GM04504 (cell line): ENCODE measurements around the gene ETS1.
A peak's percentile ranks its signal among the peaks of the same experiment; 100 is the strongest.

ENCODE experiments used
- DNase-seq: peaks from one replicate; pipeline ENCODE4 v3.0.0-alpha.2; 2012; ENCODE audit warnings: low read depth

The ETS1 gene

DNA sequence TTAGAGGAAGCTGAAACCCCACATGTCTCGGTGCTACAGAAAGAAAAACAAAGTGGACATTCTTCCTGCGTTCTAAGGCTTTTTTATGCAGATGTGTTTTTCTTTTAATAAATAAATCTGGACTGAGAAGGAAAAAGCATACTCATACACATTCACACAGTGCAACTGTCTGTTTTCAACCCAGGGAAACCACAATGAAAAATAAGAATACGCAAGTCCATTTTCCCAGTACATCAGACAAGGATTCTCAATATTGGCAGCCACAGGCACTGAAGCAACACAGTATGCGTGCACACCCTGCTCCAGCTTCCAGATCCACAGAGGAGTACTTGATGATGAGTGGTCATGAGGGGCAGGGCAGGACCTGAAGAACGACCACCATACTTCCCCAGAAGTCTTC lies 86.9 kb downstream of the ETS1 start:
- DNase-seq = no peak

DNA sequence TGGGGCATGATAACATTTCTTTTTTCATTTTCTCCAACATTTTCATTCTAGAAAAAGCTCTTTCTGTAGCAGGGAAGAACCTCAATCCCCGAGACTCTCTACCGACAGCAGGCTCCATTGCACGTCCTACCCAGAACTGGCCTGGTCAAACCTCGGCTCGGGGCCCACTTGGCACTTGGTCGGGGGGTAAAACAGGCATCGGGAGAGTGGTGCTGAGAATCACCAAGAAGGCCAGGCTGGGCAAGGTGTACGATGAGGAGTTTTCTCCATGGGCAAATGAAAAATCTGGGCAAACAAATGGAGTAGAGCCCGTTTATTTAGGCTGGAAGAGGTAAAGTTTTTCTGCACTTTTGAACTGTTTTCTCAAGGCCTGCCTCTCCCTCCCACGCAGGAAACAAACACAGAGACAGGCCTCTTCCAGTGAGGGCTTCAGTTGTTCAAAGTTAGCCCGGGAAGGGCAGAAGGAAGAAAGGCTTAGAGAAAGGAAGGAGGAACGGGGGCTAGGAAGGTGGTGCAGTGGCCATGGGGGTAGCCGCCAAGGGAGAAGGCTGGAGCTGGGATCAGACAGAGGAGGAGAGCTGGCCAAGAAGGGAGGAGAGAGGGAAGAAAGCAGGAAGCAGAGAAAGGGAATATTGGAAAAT lies 87.6 kb downstream of the ETS1 start:
- no peak for DNase-seq

GRCh38 chr11:128498721-128499245 lies 88.6 kb downstream of the ETS1 start:
- DNase-seq = no peak

- DNase-seq = no peak
Measured at GRCh38 chr11:128497776-128498095, 89.6 kb downstream of the ETS1 start.

GRCh38 chr11:128497061-128497775 lies 90.1 kb downstream of the ETS1 start:
- peak; percentile 99 for DNase-seq

DNA sequence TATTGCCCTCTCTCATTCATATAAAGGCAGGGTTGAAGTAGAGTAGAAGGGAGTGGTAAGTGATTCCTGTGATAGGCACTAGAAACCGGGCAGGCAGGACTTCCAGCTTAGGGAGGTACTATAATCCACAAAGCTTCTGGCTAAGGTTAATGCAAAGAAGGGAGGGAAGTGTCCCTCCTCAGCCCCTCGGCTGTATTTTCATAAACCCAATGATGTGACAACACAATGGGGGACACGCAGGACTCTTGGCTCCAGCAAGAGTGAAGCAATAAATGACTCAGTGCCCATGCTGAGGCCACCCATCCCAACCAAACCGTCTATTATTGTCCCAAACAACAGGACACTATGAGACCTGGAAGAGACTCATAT lies 90.7 kb downstream of the ETS1 start:
- no peak for DNase-seq

- no peak for DNase-seq
Measured at GRCh38 chr11:128496249-128496648, 91.1 kb downstream of the ETS1 start.

DNA sequence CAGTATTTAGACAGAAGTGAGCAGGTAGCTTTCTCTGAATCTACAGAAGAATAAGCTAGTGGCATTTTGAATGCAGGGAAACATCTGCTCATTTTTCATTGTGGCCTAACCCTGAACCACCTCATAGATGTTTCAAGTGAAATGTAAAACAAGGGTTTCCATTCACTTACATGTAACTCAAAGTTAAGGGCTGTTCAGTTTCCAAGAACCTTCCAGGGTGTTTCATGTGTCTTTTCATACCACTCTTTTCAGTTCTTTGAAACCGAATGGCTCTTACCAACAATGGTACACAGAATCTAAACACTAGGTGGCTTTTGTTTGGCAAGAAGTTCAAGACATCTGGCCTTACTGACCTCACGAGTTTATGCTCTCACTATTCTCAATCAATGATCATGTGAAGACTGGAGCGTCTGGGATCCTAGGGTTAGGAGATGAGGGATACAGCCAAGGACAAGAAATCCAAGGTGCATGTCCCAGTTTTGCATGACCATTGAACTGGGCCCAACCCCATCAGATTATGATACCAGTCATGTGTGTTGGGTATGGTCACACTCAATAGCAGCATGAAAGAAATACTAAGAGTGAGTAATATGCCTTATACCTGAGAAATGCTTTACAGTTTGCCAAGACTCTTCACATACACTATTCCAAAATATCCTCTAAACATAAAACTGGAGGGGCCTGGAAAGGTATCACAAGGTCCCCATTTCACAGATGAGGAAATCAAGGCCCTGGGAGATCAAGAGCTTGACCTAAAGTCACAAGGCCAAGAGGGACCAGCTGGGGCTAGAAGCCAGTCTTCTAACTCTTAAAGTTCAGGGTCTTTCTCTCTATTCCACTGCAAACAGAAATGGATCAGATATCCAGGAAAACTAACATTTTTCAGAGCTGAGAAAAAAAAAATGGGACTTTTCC lies 92.7 kb downstream of the ETS1 start:
- no peak for DNase-seq

GRCh38 chr11:128493570-128493965 lies 93.8 kb downstream of the ETS1 start:
- DNase-seq = no peak

GRCh38 chr11:128492903-128493569 lies 94.3 kb downstream of the ETS1 start:
- no peak for DNase-seq

GRCh38 chr11:128492461-128492860 lies 94.9 kb downstream of the ETS1 start:
- no peak for DNase-seq

DNA sequence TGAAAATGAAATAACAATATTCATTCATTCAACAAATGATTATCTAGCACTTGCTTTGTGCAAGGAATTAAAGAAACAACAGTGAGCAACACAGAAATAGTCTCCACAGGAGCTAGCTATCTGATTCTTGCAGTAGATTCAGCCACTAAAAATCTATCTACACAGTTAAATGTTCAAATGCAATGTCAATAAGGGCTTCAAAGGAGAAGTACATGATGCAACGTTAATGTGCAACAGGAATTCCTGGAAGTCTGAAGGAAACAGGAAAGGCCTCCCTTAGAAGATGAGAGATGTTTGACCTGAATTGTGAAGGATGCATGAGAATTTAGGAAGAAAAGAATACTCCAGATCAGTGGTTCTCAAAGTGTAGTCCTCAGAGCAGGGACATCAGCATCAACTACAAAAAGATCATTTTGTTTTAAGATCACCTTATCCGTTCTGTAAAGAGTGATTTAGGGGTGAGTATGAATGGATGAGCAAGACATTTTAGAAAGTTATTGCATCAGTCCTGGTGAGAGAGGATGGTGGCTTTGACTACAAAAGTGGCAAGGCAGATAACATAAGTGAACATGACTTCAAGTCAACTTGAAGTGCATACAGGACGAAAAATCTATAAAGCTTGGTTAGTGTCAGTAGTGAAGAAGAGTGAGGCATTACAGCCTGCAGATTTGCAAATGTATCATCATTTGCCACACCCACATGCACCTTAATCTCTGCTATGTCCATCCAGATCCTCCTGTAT lies 96.0 kb downstream of the ETS1 start:
- no peak for DNase-seq

DNA sequence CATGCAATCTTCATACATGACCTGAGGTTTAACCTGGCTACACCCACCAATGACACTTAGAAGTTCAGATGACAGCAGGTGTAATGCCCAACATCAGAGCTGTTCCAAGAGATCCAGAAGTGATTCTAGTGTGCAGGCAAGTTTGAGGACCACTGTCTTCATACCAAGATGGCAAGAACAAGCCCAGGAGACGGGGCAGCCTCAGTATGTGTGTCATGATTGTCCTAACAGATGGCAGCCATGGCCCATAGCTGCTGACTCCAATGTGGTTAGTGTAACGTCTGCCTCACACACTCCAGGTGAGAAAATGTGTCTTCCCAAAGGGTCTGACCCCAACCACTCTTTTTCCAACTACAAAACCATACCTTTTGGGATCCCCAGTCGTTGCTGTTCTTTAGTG lies 97.3 kb downstream of the ETS1 start:
- no peak for DNase-seq

DNA sequence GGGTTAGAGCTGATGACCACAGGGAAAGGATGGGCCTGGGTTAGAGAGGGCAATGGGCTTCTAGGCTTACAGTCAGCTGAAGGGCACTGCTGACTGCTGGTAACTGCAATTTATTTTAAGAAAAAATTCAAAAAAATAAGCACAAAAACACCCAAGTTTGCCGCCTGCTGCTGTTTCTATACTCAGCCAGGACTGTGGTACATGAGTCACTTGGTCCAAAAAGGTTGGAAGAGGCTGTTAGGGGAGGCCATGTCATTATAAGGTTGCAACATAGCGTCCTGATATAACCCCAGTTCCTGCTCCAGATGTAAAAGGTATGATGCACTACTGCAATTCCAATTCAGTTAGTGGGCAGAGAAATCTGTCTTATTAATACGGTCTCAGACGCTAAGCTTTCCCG lies 98.9 kb downstream of the ETS1 start:
- peak; percentile 94 for DNase-seq

- DNase-seq = no peak
Measured at GRCh38 chr11:128487978-128488377, 99.4 kb downstream of the ETS1 start.

- no peak for DNase-seq
Measured at GRCh38 chr11:128484172-128484571, 103.2 kb downstream of the ETS1 start.

GRCh38 chr11:128483211-128483788 lies 104.1 kb downstream of the ETS1 start:
- no peak for DNase-seq

DNA sequence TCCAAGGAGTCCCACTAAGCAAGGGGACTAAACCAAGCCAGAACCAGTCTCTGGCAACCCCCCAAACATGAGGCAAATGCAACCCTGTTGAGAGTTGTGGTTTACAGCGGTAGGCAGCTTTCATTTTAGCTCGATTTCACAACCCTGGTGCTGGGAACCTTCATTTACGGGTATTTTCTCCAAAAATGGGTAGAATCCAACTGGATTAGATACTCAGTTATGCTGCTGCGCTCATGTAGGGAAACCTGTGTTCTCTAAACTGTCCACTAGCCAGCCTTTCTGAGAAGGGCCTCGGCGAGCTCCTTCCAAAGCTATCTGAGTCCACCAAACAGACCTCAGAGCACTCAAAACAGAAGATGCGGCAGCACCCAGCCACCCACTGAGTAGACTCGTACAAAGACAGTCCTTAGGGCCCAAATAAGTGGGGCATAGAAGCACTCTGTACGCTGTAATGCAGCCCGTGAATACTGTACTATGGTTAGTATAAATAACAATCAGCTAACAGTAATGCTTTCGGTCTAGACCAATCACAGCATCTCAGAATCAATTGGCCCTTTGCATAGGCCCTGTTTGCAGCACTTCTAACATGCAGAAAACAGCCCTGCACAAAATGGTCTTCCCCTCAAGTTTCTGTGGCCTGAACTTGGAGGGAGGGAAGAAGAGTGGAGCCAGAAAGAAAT lies 104.7 kb downstream of the ETS1 start:
- DNase-seq = no peak

DNA sequence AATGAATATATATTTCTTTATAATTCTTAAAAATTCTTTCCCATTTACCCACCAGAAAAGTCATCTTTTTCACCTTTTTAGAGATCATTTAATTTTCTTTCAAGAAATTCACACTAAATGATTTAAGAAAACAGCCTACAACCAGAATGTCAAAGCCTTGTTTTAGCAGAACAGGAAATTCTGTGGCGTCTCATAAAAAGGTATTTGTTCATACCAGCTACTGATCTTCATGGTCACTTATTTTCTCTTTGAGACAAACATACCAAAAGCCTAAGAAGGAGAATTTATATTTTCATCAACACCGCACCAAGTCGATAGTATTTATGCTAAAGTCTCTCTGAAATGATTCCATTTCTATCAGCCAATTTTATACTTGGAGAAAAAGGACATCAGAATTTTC lies 105.3 kb downstream of the ETS1 start:
- no peak for DNase-seq

DNA sequence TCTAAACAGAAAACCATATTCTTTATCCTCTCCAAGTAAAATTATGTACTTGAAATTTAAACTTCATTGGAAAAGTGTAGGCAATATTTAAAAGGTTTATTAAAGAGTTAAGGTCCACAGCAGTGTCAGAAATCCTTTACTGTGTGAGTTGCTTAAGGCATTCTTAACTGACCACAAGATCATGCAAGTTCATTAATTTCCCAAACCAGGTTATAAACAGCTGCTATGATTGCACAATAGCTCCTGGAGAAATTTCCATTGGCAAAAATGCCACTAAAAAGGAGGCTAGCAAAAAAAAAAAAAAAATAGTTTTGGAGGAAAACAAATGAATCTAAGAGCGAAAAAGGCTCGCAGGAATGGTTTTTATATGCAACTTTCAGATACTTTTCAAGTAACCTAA lies 106.2 kb downstream of the ETS1 start:
- peak; percentile 87 for DNase-seq

DNA sequence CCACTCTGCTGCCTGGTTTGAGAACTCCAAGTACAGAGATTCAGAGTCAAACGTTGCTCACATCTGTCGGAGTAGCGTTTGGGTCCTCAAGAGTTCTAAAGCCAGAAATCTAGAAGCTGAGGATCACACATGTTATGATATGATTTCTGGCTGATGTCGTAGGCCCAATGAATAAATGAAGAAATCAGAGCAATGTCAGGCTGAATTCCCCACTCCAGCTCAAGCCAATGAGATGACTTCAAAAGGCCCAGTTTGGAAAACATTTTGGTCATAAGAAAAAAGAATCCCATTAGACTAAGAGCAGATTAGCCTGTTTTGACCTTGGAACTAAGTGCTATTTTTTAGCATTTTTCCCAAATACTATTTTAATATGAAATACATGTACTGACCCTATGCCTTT lies 106.7 kb downstream of the ETS1 start:
- DNase-seq = no peak
